Pulmonary artery endothelial cell (primary cell): ENCODE measurements around the gene BPIFB6. TPM values are rescaled to one million over a fixed set of nuclear protein-coding genes. Genes with fewer than 3 reads are reported as not detected.

Experiments
- DNase-seq: peaks from one replicate; pipeline ENCODE4 v3.0.0-alpha.2; 2011; ENCODE audit warnings: low read depth, low spot score
- total RNA-seq: library from RNA; depleted of rRNA; stranded (reverse); fragments of >200 nt; gene quantifications from 2 replicates; pipeline ENCODE4 v1.2.3, GENCODE V29; 2014

BPIFB6 gene
- total RNA-seq, 1 donor from 2014 or later, result not detected

DNA sequence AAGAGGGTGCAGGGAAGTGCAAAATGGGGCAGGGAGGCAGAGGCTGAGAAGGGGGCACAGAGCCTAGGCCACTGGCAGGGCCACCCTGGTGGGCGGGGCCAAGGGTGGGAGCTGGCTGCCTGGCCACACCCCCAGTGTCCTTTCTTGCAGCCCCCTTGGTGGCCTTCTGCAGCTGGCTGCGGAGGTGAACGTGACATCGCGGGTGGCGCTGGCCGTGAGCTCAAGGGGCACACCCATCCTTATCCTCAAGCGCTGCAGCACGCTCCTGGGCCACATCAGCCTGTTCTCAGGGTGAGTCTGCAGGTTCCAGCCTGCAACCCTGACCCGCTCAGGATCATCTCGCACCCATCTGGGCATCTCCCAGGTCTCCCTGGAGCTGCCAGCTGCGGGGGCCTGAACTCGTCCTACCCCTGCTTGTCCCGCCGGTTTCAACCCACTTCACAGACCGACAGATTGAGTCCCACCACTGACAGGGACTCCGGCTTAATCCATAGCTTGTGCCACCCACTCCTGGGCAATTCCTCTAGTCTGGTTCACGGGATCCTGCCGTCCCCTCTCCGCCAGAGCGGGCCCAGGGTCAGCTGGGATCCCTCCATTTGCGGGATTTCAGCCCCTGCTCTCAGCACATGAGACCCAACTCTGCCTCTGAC lies 28.4 kb downstream of the BPIFB6 start:
- DNase-seq, result no peak

GRCh38 chr20:33061658-33062028 lies 30.2 kb downstream of the BPIFB6 start:
- no peak for DNase-seq

GRCh38 chr20:33062105-33062824 lies 30.8 kb downstream of the BPIFB6 start:
- DNase-seq, result no peak

DNA sequence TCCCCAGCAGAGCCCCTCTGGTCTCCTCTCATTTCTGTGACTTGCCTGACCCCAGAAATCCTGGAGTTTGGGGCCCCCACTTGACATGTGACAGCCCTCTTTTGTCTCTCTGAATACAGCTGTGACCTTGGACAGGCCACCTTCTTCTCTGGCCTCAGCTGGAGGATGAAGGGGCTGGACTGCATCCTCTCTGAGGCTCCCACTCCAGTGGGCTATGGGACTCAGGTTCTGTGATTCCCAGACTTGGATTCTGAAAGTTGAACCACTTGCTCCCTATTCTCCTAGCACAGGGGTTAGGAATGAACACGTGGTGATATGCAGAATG lies 31.3 kb downstream of the BPIFB6 start:
- DNase-seq, result no peak

- DNase-seq, result no peak
Measured at GRCh38 chr20:33063271-33063670, 31.8 kb downstream of the BPIFB6 start.

GRCh38 chr20:33064572-33065287 lies 33.3 kb downstream of the BPIFB6 start:
- no peak for DNase-seq

- no peak for DNase-seq
Measured at GRCh38 chr20:33065785-33066184, 34.3 kb downstream of the BPIFB6 start.

- no peak for DNase-seq
Measured at GRCh38 chr20:33067806-33068205, 36.4 kb downstream of the BPIFB6 start.

GRCh38 chr20:33068251-33068939 lies 36.9 kb downstream of the BPIFB6 start:
- DNase-seq, result no peak

DNA sequence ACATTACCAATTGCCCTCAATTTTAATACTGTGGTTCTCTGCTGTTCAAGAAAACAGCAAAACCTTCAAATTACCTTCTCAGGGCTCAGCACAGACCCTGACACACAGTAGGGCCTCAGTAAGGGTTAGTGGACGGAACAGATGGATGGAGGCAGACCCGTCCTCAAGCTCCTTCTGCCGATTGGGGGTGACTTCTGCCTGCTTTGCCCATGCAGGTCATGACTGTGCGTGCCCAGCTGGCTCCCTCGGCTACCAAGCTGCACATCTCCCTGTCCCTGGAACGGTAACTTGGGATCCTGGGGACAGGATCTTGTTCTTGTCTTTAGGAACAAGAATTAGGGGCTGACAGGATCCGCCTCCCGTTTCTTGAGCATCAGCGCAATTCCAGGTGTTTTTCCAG lies 38.2 kb downstream of the BPIFB6 start:
- DNase-seq, result no peak

DNA sequence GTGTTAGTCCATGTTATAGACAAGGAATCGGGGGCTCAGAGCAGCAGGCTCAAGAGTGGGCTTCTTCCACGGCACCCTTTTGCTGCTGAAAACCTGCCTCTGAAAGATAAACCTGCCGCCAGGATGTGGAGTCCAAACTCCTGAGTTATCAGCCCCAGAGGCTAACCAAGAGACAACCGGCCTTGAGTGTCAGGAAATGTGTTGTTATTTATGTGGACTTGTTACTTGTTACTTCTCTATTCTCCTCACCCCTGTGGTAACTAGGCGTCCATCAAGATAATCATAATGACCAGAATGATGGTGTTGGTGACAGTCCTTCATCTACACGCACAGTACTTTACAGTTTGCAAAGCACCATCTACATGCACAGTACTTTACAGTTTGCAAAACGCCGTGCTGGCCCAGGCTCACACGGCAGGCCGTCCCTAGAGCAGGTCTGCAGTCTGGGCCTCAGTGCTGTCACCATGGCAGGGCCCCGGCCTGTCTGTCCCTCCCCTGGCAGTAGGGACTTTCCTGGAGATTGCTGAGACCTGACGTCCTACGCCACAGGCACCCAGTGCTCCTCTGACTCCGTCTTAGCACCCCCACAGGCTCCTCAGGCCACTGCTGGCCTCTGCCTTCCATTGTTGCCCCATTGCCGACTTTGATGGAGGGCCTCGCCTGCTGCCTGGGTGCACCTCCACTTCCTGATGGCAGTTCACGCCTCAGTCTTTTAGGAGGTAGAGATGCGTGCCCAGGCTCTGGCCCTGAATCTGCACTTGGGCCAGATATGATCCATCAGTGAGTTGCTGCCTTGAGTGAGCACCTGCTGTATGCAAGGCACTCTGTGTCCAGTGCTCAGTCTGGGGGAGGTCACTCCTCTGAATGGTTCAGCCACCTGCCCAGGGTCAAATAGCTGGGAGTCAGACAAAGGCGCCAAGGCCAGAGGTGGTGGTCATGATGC lies 38.9 kb downstream of the BPIFB6 start:
- no peak for DNase-seq

DNA sequence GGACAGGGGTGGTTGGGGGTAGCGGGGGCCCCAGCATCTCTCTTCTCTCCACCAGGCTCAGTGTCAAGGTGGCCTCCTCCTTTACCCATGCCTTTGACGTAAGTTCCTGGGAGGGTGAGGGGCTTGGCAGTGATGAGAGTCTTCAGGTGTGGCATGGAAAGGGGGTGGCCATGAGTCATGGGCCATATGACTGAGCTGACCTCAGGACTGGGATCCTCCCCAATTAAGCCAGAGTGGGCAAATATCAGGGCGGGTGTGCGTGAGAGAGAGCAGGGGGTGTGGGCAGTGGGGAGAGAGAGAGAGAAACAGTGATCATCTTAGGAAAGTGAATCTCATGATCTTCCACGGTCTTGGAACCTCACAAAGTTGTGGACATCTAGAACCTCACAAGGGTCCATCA lies 39.8 kb downstream of the BPIFB6 start:
- DNase-seq, result no peak

DNA sequence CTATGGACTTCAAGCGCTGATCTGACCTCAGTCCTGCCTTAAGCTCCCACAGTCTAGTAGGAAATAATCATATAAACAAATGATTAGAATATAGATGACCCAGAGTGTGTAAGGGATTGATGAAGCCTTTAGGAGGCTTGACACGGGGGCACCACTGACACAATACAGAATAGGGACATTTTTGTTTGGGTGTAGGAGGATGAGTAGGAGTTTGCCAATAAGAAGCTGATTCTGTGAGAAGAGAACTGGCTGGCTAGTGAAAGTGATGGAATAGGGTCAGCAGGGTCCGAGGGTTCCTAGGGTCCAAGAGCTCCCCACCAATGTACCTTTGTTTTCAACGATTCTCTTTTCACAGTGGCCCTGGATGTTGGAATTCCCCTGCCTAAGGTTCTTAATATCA lies 40.9 kb downstream of the BPIFB6 start:
- DNase-seq, result no peak

DNA sequence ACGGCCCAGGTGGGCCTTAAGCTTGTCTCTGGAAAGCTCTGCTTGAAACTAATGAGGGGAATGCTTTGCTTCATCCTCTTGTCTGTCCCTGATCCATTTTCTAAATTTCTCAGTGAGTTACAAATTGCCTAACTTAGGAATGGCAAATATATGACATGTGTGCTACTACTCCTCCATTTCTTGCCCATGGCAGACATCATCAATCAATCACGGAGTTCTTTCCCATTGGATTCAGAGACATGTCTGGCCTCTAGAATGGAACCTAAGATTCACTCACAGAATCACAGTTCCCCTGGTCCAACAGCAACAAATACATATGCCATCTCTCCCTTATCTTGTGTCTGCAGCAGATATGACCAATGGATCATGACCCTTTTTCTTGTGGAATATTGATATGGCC lies 41.4 kb downstream of the BPIFB6 start:
- DNase-seq, result no peak

DNA sequence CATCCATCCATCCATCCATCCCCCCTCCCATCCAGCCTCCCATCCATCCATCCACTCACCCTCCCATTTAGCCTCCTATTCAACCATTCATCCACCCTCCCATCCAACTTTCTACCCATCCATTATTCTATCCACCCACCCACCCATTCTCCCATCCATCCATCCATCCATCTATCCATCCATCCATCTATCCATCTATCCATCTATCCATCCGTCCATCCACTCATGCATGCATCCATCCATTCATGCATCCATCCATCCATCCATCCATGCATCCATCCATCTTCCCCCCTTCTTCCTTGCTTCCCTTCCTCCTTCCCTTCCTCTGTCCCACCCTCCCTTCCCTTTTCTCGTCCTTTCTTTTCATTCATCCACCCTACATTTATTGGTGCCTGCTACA lies 43.2 kb downstream of the BPIFB6 start:
- no peak for DNase-seq

GRCh38 chr20:33075281-33075680 lies 43.8 kb downstream of the BPIFB6 start:
- no peak for DNase-seq

- no peak for DNase-seq
Measured at GRCh38 chr20:33076662-33077372, 45.4 kb downstream of the BPIFB6 start.

GRCh38 chr20:33079259-33079658 lies 47.8 kb downstream of the BPIFB6 start, which contains the start of gene BPIFB4:
BPIFB4 (plus strand) TSS chr20:33079643; CDS start chr20:33081527, 1,884 bp downstream.
- no peak for DNase-seq

GRCh38 chr20:33081411-33082154 lies 50.1 kb downstream of the BPIFB6 start:
- DNase-seq, result no peak

DNA sequence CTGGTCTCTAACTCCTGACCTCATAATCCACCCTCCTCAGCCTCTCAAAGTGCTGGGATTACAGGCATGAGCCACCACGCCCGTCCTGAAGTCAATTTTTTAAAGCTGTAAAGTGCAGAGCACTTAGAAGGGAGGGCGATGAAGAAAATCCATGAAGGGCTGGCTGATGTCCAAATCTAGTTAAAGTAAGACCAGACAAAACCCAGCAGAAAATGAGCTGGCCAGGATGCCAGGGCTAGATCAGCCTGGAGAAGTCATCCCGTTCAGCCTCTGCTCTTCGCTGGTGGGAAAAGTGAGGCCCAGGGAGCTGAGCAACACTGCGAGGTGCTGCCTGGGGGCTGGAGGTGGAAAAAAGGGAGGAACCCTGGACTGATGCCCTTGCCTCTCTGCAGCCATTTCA lies 51.1 kb downstream of the BPIFB6 start:
- DNase-seq, result no peak
